ENCODE data around the gene ING3.
A peak's percentile ranks its signal among the peaks of the same experiment; 100 is the strongest.

Gene ING3

DNA sequence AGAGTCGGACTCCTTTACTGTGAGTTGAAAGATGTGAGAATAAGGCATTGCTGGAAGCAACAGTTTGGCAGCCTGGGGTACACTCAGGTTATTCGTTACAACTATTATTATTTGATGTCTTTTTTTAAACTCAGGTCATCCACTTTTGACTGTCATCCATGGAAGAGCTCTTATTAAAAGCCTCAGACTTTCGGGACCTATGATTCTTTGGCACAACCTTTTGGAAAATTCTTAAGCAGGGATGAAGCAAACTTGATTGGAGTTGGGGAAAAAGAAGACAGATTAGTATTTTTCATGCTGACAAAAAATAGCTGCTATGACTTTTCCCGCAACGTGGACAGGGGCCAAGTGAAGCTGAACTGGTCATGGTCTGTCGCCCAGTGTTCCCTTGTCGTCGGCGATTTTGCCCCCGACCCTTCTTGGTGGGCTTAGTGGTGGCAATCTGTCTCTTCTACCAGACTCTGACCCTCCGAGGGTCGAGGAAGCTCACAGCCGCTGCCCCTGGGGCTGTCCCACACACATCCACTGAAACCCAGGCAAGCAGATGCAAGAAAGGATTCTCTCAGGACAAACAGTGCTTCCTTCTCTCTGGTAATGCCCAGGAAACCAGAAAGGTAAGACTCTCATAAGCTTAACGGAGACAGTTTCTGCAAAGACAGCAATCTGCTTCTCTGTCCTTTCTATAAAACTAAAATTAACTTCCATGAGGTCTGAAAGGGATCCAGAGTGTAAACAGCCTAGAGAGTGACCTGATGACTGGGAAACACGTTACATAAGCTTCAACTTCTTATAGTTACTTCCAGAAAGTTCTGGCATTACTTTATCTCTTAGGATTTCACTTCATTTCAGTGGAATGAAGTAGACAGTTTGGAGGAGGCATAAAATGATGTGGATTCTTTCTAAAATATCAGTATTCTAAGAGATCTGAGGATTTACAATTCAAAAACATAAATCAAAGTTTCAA, 39.0 kb downstream of the ING3 start:
- peak; percentile 60 for DNase-seq

DNA sequence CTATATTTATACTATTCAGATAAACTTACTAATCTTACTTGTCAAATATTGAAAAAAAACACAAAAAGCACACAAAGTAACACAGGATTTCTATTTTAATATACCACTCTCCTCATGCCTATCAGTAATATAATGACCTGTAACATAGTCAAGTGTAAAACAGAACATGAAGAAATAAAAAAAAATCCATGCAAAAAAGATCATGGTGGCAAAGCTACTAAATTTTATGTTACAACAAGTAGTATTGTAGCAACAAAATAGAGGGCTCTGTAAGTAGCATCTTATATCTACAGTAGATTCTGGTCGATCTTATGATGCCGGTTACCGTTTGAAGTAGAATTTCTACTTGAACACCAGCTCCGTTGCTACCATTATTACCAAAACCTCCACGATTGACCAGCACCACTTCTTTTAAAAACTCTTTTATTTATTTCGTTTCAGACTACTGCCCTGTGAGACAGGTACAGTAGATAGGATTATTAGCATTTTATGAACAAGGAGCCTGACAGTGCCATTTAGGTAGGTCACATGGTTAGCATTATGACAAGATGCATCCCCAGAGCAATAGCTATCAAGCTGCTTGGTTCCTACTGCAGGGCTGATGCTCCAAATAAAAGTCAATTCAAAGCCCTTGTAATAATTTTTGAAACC, 40.0 kb downstream of the ING3 start:
- DNase-seq = no peak

DNA sequence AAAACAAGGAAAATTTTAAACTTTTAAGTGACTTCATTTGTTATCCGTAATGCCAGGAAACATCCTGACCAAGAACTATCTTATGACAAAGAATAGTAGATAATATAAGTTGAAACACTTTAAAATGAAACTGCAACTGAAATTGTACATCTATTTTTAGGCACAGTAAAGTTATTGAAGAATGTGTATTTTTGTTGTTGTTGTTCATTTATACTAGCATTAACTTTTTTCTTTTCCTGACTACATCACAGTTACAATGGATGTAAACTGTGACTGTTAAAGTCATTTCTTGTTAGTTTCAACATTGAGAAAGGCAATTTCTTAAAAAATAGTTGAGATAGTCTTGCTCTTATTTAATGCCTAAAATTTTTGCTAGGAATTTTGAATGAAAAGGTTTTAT, 40.6 kb downstream of the ING3 start:
- DNase-seq = no peak

DNA sequence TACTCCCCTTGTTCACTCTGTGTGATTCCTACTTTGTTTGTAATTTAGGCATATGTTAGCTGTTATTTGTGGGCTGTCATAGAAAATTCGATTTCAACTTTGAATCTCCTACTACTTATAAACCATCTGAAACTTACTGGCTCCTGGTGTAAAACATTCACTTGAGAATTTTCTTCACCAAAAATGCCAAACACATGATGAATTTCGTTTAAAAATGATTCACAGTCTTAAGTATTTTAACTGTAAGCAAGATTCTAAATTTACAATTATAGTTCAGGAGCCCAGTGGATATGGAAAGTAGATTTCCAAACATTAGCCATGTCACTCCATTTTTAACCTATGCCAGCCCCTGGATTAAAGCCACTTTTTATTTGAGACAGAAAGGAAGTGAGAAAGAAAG, 41.0 kb downstream of the ING3 start:
- DNase-seq = no peak

DNA sequence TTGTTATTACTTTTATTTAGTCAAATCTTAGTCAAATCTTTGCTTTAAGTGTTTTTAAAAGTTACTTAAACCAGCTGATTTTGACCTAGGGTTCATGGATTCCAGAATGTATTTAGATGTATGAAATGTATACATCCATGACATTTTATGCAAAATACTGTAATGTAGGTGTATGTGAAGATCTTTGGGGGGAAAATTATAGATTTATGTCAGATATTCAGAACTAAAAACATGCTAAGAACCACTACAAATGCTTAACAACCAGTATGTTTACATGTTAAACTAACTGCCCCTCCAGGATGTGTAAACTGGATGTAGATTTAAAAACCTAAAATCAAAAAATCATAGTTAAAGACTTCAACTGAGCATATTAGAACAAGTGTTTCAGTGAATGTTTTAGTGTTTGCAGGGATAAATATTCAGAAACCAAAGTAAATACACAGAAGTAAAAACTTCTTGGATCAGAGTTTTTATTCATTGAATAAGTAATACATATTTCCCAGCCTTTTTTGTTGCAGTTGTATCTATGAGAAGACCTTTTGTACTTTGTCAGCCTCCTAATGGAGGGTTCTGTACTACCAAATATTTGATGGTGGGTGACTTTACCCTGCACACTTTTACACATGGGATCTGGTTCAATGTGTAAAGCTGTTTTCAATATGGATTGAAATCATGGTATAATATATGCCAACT, 41.8 kb downstream of the ING3 start:
- no peak for DNase-seq

DNA sequence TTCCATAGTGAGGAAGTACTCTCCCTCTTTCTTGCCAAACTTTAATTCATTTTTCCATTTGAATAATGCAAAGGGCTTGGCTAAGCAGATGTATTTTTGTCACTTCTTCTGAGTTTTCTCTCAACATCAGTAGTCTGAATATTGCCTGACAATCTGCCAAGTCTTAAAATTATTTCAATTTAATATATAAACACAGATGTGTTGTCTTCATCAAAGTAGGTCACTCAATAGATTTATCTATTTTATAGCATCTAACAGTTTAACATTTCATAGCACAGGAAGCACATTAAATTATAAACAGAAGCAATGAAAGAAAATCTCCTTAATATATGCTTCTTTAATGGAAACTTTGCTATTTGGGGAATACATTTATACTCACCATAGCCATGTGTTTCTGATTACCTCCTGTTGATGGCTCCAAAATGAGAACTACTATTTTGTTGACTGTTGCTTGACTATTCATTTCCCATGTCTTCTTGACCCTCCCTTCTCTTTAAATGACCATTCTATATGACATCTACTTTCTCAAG, 42.5 kb downstream of the ING3 start:
- DNase-seq = no peak

DNA sequence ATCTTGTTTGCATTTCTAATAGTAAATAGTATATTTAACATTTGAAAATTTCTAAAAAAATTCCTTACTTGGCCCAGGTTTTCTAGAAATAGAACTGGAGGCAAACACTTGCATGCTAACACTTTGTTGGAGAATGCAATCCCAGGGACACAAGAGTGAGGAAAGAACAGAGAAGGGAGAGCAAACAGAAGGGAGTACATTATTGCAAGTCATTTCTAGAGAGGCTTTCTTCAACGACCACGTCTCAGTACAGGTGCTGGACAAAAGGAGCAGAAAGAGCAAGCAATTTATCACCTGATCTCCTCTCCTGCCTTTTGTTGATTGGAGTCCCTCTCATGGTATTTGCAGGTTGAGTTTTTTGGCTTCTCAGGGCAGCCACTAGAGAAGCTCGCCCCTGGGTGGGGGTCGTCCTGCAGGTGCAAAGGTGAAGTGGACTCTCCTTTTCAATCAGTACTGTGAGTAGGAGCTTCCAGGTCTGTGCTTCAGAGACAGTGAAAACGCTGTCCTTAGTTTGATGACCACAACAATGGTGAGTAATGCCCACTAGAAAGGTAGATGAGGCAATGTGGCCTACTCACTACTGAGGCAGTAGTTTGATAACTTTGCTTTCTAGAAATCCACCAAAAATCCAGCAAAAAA, 43.1 kb downstream of the ING3 start:
- DNase-seq = no peak

DNA sequence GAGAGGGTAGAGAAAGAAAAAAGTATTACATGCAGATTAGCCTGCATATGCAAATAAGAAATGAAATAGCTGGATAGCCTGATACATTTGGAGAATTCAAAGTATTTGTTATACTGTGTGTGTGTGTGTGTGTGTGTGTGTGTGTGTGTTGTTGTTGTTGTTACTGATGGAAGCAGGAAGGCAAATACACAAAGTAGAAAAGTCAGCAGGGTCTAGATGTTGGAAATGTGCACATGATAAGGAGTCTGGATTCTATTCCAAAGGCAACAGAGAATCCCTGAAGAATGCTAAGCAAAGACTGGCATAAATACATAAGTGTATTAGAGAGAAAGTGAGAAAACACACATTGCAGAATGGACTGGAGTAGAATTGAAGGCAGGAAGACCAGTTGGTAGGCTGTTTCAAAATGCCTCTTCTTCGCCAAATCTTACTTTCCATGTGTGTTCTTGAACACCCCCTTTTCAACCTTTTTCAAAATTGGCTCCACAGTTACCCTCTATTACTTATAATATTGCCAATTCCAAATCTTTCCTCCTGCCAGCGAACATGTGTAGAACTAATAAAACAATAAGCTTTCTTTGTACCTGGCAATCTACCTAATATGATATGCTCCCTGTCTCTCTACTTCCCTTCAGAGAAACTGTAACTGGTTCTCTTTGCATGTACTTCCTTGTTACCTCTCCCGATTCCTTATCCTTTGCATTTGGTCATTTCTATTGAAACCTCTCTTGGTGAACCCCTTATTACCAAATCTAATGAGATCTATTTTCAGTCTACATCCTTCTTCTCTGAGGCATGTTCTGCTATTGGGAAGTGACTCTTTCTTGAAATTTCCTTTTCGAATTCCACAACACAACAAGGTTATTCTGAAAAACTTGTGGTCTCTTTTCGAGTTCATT, 44.2 kb downstream of the ING3 start:
- DNase-seq = no peak

DNA sequence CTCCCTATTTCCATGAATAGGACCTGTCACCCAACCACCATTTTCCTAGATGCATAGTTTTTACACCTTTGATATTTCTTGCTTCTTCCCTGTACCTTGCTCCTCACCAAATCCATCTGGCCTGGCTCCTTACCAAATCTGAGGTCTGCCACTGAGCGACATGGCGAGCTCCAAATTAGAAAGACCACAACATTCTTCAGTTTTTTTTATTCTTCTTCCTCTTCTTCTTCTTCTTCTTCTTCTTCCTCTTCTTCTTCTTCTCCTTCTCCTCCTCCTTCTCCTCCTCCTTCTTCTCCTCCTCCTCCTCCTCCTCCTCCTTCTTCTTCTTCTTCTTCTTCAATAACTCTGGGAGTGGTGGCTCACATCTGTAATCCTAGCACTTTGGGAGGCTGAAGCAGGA, 45.1 kb downstream of the ING3 start:
- DNase-seq = no peak

DNA sequence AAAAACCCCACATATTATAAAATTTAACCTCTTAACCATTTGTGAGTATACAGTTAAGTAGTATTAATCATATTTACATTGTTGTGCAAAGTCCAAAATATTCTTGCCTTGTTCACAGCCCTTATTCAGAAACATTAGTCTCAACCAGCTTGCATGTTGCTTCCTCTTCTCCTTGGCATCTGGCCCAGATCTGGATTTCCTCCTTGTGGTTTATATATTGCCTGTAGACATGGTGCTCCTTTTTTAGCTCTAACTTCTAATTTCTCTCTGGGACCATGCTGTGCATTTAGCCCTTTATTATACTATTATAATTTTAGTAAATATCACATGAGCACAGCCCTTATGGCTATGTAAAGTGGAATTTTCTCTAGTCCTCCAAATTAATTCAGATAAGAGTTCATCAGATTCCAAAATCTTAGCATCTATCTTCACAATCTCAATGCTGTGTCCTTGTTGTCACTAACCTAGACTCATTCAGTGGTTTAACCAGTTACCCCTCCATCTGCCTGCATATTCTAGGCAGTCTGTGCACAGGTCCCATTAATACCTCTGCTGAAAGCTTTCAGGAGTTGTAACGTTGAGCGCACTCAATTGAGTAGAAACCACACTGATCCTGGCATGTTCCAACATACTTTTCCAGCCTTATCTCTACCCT, 45.9 kb downstream of the ING3 start:
- no peak for DNase-seq

DNA sequence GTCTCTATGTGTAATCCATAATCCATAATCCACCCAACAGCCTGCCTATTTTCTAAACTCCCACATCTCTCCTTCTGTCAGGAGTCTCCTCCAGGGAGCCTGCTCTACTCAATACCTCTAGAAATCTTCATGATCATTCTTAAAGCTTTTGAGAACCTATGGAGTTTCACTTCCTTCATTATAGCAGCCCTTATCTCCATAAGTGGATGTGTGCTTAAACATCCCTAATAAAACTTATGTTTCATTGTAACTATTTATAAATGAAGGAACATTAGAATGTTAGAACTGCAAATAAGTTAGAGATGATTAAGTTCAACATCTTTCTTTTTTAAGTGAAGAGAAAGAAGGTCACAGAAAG, 46.4 kb downstream of the ING3 start:
- no peak for DNase-seq

DNA sequence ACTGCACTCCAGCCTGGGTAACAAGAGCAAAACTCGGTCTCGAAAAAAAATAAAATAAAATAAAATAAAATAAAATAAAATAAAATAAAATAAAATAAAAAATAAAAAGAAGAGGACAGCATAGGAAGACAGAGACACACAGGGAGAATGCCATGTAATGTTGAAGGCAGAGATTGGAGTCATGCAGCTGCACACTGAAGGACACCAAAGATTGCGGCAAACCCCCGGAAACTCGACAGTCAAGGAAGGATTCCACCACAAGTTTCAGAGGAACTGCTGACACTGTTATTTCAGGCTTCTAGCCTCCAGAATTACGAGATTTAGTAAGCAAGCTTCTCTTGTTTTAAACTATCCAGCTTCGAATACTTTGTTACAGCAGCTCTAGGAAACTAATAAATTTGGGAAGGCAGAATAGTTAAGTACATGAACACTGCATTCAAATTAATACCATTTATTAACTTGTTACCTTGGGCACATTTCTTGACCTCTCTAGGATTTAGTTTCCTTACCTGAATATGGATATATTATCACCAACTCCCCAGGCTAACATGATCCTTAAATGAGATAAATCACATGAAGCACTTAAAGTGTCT, 47.4 kb downstream of the ING3 start:
- no peak for DNase-seq

DNA sequence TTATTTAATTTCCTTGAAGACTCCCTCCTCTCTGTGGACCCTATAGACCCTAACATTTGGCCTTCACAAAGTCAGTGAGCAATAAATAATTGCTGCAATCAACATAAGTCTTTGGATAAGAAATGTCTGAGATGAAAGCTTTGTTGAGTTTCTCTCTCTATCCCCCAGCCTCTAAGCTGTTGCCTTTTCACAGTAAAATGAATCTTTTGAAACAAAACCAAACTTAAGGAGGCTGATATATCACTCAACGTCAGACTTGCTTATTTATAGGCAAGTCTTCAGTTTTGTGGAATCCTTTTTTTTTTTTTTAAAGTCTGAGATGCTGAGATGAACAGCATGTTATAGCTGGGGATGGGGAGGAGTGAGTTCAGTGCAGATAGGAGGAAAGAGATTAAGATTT, 47.9 kb downstream of the ING3 start:
- no peak for DNase-seq

DNA sequence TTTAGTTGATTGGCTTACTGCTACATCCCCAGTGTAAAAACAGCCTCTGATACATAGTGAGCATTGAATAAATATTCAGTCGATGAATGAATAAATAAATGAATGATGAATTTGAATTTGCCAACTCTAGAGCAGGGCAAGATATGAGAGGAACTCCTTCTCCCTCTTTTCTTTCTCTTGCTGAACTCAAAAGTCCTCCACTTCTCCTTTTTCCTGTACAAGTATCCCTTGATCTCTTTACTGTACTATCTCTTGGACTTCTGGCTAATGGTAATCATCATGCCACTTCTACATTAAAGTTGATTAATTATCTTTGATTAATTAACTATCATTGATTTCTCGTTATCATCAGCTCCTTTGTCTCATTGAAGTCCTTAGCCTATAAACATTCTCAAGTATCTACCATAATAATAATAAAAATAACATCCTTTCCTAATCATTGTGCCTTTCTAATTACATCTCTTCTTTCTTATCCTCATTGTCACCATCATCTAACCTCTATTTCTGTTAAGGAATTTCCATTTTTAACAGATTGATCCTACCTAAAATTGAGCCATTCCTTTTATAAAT, 48.5 kb downstream of the ING3 start:
- no peak for DNase-seq

DNA sequence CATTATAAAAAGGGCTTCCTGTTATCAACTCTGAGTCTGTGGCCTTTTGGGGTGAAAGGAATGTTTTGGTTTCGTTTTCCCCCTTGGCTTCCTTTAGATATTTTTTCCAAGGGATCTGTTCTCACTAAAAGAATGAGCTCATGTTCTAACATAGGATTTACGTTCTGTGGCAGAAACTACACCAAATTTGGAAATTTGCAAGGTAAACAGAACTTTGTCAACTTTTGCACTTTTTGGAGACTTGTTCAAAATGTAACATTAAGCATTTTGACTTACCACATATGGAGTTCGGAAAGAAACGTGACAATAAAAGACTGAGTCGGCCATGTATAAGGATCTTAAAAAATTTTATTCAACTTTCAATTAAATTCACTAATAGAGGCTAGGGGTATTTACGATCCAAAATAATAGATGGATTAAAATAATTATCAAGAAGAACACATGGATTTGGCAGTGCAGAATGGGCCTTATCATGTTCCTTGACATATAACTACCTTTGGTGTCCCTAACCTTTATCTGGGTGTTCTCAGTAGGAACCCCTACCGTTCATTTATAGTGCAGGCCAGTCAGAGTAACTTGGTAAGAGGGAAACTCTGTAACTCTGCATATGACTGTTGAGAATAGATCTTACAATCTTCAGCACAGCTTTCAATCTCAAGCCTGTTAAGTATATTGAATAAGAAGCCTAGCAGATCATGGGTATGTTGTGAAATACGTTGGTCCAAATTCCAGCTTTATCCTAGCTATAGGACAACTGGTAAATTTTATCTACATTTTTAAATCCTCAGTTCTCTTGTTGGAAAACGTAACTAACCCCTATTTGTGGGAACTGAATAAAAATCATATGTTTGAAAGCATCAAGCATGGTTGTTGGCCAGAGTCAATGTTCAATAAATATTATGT, 49.8 kb downstream of the ING3 start:
- no peak for DNase-seq

DNA sequence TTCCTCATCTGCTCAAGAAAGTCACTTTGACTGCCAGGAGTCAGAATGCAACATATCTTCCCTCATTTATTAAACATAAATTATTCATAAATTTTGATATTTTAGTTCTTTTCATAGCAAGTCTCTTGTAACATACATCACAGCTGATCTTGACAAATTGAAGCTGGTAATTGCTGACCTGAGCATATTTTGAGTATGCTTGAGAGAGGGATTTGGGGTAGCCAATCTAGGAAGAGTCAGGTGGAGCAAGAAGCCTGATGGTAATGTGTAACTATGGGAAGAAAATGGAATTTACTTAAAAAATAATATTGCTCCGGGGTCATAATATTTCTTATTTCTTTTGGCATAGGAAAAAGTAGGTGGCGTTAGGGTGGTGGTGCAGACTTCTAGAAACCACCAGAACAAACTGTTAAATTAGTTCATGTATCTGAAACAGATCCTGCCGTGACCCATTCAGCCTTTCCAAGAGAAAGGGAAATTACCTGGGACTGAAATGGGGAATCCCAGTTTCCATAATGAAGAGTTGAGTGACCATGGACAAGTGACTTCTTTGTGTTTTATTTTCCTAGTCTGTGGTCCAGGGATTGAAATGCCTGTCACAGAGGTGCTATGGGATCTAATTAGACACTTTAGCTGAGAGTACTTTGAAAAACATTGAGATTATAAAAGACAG, 50.8 kb downstream of the ING3 start:
- no peak for DNase-seq

DNA sequence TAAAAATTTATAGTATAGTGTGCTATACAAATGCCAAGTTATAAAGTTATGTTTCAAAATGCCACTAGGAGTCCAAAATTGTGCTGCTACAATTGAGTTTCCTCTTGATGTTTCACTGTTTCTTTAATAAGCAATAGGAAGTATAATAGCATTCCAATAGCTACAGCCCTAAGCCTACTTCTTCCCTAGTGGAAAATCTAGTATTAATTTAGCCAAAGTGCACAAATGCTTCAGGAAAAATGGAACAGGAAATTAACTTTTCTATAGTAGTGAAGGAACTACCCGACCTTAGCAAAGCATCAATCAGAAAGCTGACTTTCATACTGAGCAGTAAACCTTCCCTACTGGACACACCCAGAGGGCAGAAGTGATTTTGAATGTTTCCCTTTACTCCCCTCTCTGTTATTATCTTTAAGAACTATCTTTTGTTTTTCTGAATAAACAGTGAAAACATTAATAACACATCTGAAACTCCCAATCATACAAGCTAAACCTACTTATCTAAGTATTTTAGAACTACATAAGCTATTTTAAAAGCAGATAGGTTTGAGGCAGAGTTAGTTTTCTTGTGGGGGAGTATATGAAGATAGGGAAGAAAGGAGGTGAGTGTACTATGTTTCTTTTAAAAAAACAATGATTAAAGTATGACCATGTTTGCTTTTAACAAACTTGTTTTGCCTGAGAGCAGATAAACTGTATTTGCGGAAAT, 51.6 kb downstream of the ING3 start:
- no peak for DNase-seq

DNA sequence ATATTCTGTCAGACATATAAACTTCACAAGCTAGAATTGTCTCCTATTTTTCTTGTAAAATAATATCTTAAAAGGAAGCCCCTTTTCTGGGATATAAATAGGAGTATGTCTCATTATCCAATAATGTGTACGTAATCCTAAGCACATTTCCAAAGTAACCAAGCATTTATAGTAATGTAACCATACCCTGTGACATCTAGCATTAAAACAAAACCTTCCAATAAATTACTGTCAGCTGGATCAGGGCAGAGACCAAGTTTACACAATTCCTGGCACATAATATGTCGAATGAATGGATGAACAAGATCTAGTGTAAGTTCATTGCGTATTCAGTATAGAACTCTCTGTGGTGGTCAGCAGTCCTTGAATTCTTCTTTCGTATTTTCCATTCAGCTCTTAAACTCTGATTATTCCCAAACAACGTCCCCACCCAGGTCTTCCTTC, 52.2 kb downstream of the ING3 start:
- DNase-seq = no peak

All from right forelimb (tissue), 1 donor.